T follicular helper cell (primary cell): ENCODE results near the gene INTS3.
A peak's percentile ranks its signal among the peaks of the same experiment; 100 is the strongest.

Experiments
- DNase-seq: peaks from one replicate; pipeline ENCODE4 v3.0.0-alpha.2; 2020; ENCODE audit warnings: low read depth

The INTS3 gene

DNA sequence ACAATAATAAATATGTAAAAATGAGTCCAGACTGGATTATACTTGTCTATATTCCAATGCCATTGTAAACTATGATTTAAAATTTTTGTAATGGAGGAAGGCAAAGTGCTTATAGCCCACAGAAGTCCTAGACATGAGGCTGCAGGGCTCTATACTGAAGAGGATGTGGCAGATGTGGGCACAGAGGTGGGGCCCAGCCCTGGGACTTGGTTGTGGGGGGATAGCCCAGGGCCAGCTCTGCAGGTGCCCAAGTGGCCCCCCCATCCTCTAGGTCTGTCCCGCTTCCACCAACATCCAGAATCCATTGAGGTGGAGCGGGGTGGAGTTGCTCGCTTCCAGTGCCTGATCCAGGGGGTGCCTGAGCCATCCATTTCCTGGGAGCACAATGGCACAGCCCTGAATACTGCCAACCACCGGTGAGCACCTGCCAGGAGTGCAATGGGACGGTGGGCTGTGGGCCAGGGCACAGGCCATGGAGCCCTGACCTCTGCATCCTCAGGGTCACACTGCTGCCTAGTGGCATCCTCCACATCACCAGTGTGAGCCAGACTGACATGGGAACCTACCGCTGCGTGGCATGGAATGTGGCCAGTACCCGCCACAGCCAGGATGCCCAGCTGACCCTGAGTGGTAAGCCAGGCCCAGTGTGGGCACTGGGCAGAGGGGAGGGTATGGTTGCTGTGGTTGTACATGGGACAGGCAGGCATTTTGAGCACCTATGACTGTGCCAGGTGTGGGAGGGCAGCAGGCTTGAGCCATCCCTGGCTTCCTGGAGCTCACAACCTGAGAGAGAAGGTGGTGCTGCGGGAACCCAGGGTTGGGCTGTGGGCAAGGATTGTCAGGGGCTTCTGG is 68.3 kb downstream of the INTS3 start:
- DNase-seq: no peak

GRCh38 chr1:153796786-153797659 is 69.2 kb downstream of the INTS3 start:
- peak; percentile 75 for DNase-seq

DNA sequence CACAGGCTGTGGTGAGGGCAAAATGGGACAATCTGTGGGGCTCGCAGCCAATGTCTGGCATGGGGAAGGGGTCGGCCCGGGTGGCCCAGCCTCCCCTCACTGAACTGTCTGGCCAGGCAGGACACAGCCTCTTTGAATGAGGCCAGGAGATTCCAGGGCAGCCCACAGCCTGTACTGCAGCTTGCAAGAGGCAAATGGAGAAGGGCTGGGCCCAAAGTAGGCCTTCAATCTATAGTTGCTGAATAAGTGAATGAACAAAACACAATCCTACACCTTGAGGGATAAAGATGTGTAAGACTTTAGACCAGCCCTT is 70.6 kb downstream of the INTS3 start:
- DNase-seq: no peak

- no peak for DNase-seq
These were observed 71.2 kb downstream of the INTS3 start for GRCh38 chr1:153799016-153799415.

DNA sequence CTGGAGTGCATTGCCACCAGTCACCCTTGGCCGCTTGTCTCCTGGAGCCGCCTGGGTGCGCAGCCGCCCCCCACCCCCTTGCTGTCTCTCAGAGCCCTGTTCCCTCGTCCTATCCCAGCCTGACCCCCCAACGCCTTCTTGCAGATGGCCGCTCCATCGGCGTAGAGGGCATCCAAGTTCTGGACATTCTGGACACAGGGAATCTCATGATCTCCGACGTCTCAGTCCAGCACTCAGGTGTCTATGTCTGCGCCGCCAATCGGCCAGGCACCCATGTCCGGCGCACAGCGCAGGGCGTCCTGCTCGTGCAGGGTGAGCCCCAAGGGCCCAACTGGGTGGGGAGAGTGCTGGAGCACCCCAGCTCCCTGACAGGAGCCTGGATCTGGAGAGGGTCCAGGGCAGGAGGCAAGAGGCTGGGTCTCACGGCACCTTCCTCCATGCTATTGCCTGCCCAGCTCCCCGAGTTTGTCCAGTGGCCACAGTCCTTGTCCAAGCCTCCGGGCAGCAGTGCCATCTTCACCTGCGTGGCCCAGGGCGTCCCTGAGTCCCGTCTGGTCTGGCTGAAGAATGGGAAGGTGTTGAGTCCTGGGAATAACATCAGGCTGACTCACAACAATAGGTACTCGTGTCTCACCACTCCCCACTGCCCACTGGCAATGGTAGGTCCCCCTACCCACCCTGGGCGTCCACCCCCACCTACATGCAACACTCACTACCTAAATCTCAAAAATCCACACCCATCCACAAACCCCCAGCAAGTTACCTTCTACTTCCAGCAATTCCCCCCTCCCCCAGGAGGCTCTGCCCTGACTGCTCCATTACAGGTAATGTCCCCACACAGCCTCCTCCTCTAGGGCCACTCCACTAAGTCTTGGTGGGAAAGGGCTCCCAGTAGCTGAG is 72.0 kb downstream of the INTS3 start:
- DNase-seq: no peak

GRCh38 chr1:153800516-153800915 is 72.7 kb downstream of the INTS3 start:
- DNase-seq: no peak

DNA sequence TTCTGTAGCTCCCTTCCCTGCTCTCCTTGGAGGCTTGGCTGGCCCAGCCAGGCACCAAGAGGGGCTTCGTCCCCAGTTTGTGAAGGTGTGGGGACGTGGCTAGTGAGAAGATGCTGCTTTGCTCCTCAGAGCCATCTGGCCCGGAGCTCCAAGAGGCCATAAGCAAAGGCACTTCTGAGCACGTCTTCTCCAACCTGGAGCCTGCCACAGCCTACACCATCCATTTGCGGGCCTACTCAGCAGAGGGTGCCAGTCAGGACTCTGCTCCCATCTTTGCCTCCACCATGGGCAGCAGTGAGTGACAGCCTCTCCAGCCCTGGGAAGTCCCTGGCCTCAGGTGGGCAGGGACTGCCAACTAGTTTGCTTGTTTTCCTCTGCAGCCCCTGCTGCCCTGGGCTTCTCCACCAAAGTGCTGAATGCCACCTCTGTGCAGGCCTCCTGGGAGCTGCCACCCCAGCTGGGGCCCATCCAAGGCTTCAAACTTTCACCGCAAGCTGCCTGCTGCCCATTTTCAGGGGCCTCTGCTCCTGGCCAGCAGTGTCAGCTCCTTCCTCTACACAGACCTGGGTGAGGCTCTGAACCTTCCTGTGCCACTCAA is 73.3 kb downstream of the INTS3 start:
- DNase-seq: no peak

DNA sequence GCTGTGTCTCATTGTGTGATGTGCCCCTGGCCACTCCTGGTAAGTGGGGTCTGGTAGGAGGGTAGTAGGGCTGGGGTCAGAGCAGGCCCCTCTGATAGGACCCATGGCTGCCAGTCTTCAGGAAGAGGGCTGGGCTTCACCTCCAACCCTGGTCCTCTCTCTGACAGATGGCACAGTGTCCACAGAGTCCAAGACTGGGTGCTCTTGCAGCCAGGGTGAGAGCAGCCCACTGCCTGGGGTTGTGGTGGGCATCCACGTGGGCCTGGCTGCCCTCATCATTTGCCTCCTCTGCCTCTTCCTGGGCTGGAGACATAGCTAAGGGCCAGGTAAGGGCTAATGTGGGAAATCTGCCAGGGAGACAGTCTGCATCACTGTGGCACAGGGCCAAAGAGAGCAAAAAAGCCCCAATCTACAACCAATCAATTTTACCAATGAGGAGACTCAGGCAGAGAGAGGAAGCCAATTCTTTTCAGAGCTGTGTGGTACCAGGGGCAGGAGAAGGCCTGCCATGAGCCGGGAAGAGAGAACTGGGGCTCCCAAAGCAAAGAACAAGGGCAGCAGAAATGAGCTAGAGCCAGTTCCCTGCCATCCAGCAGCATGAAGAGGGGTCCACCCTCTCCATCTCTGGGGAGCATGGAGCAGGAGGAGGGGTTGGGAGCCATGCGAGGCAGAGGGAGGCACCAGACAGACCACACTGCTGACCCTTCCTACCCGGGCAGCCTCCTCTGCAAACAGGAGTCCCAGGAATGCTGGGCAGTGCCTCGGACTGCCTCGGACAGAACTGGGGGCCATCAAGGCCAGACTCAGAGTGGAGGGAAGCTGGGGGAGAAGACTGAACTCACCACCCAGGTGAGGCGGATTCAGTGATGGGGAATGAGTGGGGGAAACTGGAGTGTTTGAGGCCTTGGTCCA is 74.2 kb downstream of the INTS3 start:
- no peak for DNase-seq

DNA sequence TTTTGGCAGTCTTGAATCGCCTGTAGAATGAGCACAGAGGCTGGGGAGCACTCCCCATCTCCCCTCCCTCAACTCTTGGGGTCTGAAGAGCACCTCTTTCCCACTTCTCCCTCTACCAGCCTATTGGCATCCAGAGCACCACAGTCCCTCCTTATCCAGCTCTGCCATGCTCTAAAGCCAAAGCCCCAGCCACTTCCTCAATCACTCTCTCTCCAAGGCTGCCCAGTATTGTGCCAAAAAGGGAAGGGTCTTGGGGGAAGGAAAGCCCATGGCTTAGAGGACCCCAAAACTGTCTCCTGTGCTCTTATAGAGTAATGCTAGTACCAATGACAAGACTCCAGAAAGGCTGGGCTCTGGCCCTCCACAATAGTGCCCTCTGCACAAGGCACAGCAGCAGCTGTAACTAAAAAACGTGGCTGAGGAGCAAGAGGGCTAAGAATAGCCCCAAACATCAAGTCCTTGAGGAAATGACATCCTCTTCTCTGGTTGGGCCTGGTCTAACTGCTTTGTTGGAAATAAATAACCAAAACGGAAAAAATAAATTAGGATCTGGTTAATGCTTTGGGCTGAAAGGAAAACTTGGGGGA is 75.7 kb downstream of the INTS3 start:
- no peak for DNase-seq

GRCh38 chr1:153804112-153804511 is 76.3 kb downstream of the INTS3 start:
- DNase-seq: no peak

- DNase-seq: peak; percentile 30
These were observed 77.3 kb downstream of the INTS3 start for GRCh38 chr1:153805042-153805745.

GRCh38 chr1:153805886-153806719 is 78.3 kb downstream of the INTS3 start:
- no peak for DNase-seq

GRCh38 chr1:153816283-153816889 is 88.5 kb downstream of the INTS3 start:
- no peak for DNase-seq

DNA sequence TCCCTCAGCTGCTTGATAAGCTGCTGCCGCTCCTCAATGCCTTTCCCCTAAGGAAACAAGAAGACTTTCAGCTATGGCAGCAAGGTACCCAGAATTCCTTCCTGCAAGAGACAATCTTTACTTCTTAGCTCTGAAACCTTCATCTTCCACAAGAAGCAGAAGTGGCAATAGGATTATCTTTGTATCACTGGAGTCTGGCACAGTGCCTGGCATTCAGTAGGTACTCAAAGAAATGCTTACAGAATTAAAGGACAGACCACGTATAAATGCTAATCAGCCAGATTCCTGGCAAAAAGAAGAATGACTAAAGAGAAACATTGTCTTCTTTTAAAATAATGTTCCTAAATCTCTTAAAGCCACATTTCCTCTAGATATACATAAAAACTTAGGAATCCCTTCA is 91.0 kb downstream of the INTS3 start:
- no peak for DNase-seq
